Middle frontal gyrus (tissue), 1 donor: ENCODE results near the gene SMARCD3.

Source experiments
- DNase-seq: peaks from one replicate; pipeline ENCODE4 v3.0.0-alpha.2; 2015; ENCODE audit warnings: low spot score; ENCODE audit errors: extremely low spot score

Gene SMARCD3

DNA sequence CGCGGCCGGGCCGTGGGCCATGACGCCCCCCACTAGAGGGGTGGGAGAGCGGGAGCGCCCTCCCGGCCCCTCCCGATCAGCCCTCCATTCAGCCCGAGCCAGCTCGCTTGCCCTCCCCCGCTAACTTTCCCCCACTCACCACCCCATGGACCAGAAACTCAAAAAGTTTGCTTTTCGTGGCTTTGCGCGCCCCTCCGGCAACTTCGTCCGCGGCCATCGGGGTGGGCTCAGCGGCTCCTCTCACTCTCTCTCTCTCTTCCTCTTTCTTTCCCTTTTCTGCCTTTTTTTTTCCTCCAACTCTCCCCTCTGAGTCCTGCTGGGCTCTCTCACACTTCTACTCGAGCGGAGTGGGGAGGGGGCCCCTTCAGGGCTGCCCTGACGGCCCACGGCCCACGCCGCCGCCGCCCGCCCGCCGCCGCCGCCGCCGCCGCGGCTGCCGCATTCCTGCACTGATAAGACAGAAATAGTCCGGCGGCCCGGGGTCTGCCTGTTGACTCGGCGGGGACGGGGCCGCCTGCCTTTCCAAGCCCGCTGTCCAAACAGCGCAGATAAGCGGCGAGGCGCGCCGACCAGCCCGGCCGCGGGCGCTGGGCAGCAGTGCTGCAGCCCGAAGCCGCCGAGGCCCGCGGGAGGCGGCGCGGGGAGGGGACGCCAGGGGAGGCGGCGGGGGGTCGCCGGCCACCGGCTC is at the start of gene SMARCD3:
Gene SMARCD3 (minus strand): TSS at position 349 of the 688 bp plus-strand sequence. CDS start 132 bp downstream, at position 217.
- no peak for DNase-seq

DNA sequence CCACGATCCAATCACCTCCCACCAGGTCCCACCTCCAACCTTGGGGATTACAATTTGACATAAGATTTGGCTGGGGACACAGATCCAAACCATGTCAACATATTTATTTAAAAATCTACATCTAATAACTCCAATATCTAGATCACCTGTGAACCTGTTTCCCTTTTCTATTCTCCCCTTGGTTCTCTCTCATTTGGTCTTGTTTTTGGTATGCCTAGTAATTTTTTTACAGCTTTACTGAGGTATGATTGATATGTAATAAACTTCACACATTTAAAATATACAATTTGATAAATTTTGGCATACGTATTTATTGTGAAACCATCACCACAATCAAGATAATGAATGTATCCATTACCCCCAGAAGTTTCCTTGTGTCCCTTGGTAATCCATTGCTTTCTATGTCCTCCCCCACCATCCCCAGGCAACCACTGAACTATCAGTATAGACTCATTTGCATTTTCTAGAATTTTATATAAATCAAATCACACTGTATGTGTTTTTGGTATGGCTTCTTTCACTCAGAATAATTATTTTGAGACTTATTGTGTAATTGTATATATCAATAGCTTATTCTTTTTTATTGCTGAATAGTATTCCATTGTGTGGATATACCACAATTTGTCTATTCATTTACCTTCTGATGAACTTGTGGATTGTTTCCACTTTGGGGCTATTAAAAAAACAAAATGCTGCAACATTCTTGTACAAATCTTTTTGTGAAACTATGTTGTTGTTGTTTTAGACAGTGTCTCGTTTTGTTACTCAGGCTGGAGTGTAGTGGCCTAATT is 47.9 kb upstream of the SMARCD3 start:
- DNase-seq = no peak

GRCh38 chr7:151292850-151293249 is 44.4 kb upstream of the SMARCD3 start:
- no peak for DNase-seq

DNA sequence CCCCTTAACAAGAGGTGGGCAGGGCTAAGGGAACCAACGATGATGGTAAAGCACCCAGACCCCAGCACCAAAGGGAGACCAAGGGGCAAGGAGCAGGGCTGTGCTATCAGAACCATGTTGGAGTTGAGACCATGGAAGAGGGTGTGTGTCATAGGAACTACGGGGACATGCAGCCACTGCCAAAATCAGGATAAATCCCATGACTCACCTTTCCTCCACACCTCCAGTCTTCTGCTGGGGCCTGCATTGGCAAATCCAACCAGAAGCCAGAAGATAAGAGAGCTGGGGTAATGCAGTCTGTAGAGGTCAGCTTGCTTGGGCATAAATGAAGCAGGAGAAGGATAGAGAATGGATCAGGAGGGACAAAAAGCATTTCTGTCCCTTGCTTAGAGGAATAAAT is 42.7 kb upstream of the SMARCD3 start:
- no peak for DNase-seq

GRCh38 chr7:151290355-151290760 is 41.9 kb upstream of the SMARCD3 start:
- DNase-seq = no peak

GRCh38 chr7:151289891-151290290 is 41.4 kb upstream of the SMARCD3 start:
- no peak for DNase-seq

GRCh38 chr7:151286148-151286547 is 37.7 kb upstream of the SMARCD3 start:
- no peak for DNase-seq

- no peak for DNase-seq
Observed at GRCh38 chr7:151283302-151283701, 34.8 kb upstream of the SMARCD3 start.

DNA sequence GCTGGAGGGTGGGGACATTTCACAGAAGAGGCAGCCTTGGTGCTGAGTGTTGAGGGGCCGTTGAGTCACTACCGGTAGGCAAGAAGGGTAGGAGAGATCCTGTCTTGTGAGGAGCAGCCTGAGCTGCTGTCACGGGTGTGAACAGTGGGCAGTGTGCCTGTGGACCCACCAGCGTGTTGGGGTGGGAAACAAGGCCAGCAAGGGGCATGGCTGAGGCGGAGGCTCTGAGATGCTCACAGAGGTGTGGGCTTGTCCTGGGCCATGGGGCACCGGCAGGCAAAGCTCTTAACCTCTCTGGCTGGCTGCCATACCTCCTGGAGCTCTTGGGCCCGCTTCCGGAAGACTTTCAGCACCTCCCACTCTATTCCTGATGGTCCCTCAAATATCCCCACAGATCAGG is 33.6 kb upstream of the SMARCD3 start:
- DNase-seq = no peak

DNA sequence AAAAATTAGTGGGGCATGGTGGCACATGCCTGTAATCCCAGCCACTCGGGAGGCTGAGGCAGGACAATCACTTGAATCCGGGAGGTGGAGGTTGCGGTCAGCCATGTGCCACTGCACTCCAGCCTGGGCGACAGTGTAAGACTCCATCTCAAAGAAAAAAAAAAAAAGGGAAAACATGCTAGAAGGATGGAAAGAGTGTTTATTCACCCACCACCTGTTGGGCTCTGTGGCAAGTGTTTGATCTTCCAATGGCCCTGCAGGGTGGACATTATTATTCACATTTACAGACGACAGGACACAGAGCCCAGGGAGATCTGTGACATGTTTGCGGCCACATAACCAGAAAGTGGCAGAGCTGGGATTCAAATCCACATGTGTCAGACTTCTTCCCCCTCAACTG is 33.2 kb upstream of the SMARCD3 start:
- DNase-seq = no peak

DNA sequence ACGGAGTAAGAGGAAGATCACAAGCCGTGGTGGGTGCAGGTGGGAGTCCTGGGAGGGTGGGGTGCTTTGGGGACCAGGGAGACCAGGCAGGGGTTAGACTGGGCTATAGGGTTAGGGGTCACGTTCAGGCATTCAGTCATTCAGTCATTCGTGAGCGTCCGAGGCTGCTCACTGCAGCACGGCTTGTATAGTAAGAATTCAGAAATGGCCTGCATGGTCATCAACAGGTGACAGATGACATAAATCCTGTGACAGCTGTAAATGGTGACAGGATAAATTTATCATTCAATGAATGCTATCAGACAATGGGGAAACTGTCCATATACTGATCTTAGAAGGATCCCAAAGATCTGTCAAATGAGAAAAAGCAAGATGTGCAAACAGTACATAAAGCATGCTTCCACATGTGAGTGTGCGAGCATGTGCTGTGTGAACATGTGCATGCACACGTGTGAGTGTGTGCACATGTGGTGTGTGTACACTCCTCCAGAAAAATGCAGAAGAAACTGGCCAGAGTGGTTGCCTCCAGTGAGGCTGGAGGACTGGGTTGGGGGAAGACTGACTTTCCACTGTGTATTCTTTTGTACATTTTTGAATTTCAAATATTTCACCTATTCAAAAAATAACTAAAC is 32.0 kb upstream of the SMARCD3 start:
- no peak for DNase-seq

- DNase-seq = no peak
Observed at GRCh38 chr7:151279868-151280267, 31.4 kb upstream of the SMARCD3 start.

DNA sequence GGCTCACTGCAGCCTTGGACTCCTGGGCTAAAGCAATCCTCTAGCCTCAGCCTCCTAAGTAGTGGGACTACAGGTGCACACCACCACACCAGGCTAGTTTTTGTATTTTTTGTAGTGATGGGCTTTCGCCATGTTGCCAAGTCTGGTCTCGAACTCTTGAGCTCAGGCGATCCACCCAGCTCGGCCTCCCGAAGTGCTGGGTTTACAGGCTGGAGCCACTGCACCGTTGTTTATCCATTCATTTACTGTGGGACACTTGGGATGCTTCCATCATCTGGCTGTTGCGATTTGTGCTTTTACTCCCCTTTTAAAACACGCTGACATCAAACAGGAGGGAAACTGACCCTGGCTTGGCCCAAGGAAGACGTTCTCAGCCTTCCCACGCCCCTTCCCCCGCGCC is 30.5 kb upstream of the SMARCD3 start:
- no peak for DNase-seq

DNA sequence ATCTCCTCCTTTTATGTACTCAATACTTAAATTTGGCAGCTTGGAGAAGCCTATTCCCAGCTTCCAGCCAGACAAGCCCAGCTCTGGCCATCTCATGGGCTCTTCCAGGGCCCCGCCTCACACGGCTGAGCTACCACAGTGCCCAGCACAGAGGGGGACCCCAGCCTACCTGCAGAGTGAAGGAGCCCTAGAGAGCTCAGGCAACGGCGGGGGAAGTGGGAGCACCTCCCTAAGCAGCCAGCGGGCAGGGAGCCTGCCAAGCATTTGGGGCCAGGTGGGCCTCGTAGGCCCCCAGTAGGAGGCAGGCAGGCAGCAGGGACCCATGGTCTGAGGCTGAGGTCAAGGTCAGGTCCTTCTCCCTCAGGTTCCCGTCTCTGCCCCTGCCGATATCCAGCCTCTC is 29.1 kb upstream of the SMARCD3 start:
- no peak for DNase-seq

GRCh38 chr7:151276666-151277590 is 28.4 kb upstream of the SMARCD3 start:
- no peak for DNase-seq

DNA sequence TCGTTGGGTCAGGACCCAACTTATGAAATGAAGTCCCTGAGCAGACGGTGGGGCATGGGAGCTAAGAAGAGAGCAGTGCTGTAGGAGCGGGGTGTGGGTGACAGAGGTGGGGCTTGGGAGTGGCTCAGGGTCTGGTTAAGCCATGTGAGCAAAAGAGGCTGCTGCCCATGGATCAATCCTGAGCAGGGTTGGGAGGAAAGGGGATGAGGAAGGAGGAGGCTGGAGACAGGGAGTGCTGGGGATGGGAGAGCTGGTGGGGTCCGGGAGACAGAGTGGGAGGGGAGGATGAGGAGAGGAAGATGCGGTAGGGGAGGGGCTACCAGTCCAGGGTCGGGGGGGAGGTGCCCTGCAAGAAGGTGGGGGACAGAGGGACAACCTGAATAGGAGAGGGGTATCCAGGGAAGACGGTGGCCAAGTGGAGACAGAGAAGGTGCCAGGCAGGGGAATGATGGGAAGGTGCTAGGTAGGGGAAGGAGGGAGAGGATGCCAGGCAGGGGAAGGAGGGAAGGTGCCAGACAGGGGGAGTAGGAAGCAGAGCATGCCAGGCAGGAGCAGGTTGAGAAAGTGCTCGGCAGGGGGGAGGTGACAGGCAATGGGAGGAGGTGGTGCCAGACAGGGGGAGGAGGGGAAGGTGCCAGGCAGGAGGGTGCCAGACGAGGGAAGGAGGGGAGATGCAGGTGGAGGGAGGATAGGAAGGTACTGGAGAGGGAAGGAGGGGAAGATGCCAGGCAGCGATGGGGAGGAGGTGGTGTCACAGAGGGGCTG is 27.5 kb upstream of the SMARCD3 start:
- no peak for DNase-seq

DNA sequence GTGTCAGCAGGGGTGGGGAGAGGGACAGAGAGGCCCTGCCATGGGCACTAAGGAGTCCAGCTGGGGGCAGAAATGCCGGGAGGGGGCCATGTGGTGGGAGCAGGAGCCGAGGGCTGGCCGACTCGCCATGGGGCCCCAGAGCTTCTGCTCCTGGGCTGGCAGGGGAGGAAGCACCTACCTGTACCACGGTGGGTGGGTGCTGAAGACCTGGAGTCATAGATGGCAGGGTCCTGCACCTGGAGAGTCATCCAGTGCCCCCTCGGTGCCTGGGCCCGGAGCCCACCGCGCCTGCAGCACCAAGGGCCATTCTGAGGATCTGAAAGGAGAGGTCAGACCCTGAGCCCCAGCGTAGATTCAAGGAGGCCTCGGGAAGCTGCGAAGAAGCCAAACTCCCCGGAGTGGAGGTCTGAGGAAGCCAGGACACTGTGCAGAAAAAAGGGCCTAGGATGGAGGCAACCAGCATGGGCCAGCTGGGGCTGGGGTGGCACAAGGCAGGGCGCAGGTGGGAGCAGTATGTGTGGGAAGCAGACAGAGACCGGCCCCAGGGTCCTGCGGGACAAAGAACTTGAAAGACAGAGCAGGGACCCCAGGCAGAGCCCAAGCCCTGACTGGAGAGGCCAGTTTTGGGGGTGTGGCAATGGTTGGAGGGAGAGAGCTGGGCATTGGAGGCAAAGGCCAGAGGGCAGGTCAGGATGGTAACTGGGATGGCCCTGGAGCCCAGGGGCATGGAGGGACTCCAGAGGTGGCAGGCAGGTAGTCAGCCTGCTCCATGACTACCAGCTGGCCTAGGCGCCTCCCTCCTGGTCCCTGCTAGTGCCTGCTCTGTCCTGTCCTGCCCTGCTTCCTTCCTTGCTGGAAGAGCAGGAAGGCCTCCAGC is 26.7 kb upstream of the SMARCD3 start:
- no peak for DNase-seq

DNA sequence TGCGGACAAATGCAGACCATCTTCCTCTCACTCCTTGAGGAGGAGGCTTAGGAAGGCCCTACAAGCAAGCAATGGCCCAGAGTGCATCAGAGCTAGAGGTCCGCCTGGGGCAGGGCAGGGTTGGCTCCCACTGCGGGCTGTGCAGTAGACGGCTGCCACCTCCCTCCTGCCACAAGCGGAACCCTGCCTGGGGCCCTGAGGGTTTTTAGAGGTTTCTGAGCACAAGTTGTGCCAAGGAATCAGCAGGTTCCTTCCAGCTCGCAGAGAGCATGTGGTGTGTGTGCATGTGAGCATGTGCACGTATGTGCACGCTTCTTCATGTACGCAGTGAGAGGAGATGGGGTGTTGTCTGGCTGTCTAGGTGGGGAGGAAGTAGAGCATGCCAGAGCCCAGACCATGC is 25.9 kb upstream of the SMARCD3 start:
- DNase-seq = no peak

DNA sequence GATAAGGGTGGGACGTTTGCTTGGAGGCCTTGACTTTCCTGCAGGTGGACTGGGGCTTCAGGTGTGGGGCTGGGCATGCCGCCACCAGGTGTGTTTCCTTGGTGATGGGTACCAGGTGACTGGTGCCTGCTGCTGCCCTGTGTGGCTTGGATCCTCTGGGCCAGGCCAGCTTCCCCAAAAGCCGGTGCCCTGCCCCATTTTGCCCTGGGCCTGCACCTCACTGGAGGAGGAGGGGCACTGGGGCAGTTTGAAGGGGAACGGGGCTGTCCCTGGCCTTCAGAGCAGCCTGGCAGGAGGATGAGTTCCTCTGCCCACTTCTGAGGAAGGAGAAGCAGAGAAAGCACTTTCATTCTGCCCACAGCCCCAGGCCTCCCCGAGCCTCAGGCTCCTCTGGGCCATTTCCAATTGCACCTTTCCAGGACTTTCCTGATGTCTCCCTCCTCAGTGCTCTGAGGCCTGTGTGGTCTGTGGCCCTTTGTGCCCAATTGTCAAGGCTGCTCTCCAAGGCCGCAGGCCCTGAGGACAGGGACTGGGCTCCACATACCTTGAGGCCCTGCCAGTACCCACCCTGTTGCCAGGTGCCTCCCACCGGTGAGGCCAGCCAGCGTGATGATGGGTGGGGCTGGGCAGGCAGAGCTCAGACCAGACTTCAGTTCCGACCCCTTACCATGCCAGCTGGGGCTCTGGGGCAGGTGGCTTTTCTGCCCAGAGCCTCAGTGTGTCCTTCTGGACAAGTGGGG is 25.3 kb upstream of the SMARCD3 start:
- no peak for DNase-seq
